Smooth muscle cell (in vitro differentiated cells): Measurements from ENCODE around the gene MED9. TPM values are rescaled to one million over a fixed set of nuclear protein-coding genes. Genes with fewer than 3 reads are reported as not detected.
"Not testable (repeated sequence)": the region's sequence is repeated elsewhere in the genome, so short reads cannot be mapped to it uniquely, and the experiment has no call there.

ENCODE experiments used
- DNase-seq: peaks from one replicate; lab custom pipeline; 2025; ENCODE audit not compliant: unreplicated experiment; lab: John Stamatoyannopoulos, UW
- H2AFZ ChIP-seq: fragments of 200-600 bp; sonication (generic); 2 replicates; pipeline ENCODE4 v1.6.0; 2016; ENCODE audit warnings: antibody characterized with exemption, low read depth, mild to moderate bottlenecking
- H3F3A ChIP-seq: fragments of 200-600 bp; sonication (generic); 2 replicates; pipeline ENCODE4 v1.6.0; 2017; ENCODE audit warnings: antibody characterized with exemption, low read depth
- H3K27ac ChIP-seq: fragments of 200-600 bp; sonication (generic); 2 replicates; pipeline ENCODE4 v1.5.1; 2016; ENCODE audit warnings: low read depth, mild to moderate bottlenecking
- H3K27me3 ChIP-seq: fragments of 200-600 bp; sonication (generic); 2 replicates; pipeline ENCODE4 v1.6.1; 2016; ENCODE audit warnings: low read depth, mild to moderate bottlenecking
- H3K36me3 ChIP-seq: fragments of 200-600 bp; sonication (generic); 2 replicates; pipeline ENCODE4 v1.5.1; 2016; ENCODE audit warnings: low read depth
- H3K4me1 ChIP-seq: fragments of 200-600 bp; sonication (generic); 2 replicates; pipeline ENCODE4 v1.5.1; 2016; ENCODE audit warnings: low read depth
- H3K4me2 ChIP-seq: fragments of 200-600 bp; sonication (generic); 2 replicates; pipeline ENCODE4 v1.6.0; 2016; ENCODE audit warnings: mild to moderate bottlenecking
- H3K4me3 ChIP-seq: fragments of 200-600 bp; sonication (generic); 2 replicates; pipeline ENCODE4 v1.5.1; 2016; ENCODE audit warnings: mild to moderate bottlenecking
- H3K79me2 ChIP-seq: fragments of 200-600 bp; sonication (generic); 2 replicates; pipeline ENCODE4 v1.6.0; 2016; ENCODE audit warnings: low read depth, mild to moderate bottlenecking
- H3K9ac ChIP-seq: fragments of 200-600 bp; sonication (generic); 2 replicates; pipeline ENCODE4 v1.6.0; 2016; ENCODE audit warnings: low read depth
- H3K9me3 ChIP-seq: fragments of 200-600 bp; sonication (generic); replicated peaks from 2 replicates; pipeline ENCODE4 v1.5.1; 2016; ENCODE audit warnings: low read depth
- H4K20me1 ChIP-seq: fragments of 200-600 bp; sonication (generic); 2 replicates; pipeline ENCODE4 v1.6.0; 2016; ENCODE audit warnings: low read depth
- WGBS: methylation state at CpG from one replicate; pipeline ENCODE4 v1.1.7; 2016; ENCODE audit warnings: low lambda C conversion rate; 5-methylcytosine and 5-hydroxymethylcytosine counted together
- polyA plus RNA-seq: library from polyadenylated mRNA; unstranded; fragments of >200 nt; fragmentation: Nextera tagmentation; extraction: Ambion mirVana; gene quantifications from 2 replicates; pipeline ENCODE4 v1.2.1, GENCODE V29; 2016
- total RNA-seq: library from RNA; depleted of rRNA; stranded (reverse); fragments of >200 nt; gene quantifications from 2 replicates; pipeline ENCODE4 v1.2.3, GENCODE V29; 2014
- TF ChIP-seq, protein P1 (sequence below): fragments of 200-600 bp; sonication (generic); IDR thresholded peaks from 2 replicates; pipeline ENCODE4 v1.5.1; 2017; ENCODE audit warnings: borderline replicate concordance, mild to moderate bottlenecking, antibody characterized with exemption; ENCODE audit not compliant: insufficient read depth, poor library complexity, severe bottlenecking

Gene MED9, protein sequence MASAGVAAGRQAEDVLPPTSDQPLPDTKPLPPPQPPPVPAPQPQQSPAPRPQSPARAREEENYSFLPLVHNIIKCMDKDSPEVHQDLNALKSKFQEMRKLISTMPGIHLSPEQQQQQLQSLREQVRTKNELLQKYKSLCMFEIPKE
- total RNA-seq (13.6 and 15.4 TPM in 2 replicates), polyA plus RNA-seq (8.4 and 9.6 TPM in 2 replicates)

DNA sequence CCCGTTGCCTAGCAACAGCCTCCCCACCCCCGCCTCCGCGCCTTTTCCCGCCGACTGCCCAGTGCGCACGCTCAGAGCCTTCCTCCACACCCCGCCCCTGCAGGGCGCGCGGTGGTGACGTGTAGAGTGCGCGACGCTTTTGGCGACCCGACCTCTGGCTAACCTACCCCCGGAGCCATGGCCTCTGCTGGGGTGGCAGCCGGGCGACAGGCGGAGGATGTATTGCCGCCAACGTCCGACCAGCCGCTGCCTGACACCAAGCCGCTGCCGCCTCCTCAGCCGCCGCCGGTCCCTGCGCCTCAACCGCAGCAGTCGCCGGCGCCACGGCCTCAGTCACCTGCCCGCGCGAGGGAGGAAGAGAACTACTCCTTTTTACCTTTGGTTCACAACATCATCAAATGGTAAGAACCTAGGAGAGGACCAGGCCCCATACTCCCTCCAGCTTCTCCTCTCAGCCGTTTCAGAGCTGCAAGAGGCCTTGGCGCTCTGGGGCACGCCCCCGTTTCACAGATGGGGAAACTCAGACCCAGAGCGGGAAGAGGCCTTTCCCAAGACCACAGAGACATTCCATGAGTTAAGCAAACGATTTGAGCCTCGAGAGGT is at the start of gene MED9:
TSS of gene MED9 (plus strand) at position 136 of the 603 bp plus-strand sequence. CDS start at position 178, 42 bp downstream.
- 1% methylated on average over 33 of the region's 47 CpGs for WGBS
- peak; percentile 73 for DNase-seq
- Histone ChIP-seq H3K9ac (peak within 1 kb of the TSS; percentile 94), H3K4me1 (peaks cover 11% of the 10 kb centered on the region), H3F3A (no peaks in the 10 kb centered on the region), H3K9me3 (no peaks in the 10 kb centered on the region), H3K27me3 (no peaks in the 10 kb centered on the region), H2AFZ (peak within 1 kb of the TSS; percentile 97), H3K36me3 (no peaks in the 10 kb centered on the region), H3K27ac (peak within 1 kb of the TSS; percentile 84), H3K4me3 (peak within 1 kb of the TSS; percentile 90), H3K4me2 (peak within 1 kb of the TSS; percentile 95), H4K20me1 (peaks cover 18% of the 10 kb centered on the region), H3K79me2 (peaks cover 50% of the 10 kb centered on the region)
- TF ChIP-seq, protein P1, sequence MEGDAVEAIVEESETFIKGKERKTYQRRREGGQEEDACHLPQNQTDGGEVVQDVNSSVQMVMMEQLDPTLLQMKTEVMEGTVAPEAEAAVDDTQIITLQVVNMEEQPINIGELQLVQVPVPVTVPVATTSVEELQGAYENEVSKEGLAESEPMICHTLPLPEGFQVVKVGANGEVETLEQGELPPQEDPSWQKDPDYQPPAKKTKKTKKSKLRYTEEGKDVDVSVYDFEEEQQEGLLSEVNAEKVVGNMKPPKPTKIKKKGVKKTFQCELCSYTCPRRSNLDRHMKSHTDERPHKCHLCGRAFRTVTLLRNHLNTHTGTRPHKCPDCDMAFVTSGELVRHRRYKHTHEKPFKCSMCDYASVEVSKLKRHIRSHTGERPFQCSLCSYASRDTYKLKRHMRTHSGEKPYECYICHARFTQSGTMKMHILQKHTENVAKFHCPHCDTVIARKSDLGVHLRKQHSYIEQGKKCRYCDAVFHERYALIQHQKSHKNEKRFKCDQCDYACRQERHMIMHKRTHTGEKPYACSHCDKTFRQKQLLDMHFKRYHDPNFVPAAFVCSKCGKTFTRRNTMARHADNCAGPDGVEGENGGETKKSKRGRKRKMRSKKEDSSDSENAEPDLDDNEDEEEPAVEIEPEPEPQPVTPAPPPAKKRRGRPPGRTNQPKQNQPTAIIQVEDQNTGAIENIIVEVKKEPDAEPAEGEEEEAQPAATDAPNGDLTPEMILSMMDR, result no peak

DNA sequence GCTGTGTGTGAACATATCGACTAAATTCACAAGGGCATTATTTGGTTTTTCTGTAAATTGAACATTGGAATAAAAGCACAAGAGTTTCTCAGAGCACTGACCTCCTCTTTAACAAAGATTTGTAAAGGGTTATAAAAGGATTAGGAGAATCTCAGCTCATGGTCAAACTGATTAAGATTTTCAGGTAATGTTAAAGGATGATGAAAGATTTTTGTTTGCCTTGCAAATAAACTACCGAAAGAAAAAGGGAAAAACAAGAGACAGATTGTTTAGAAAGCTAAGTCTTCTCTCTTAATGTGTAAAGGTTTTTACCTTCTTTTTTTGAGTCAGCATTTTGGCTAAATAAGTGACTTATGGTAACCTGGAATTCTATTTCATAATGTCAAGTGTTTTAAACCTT is 47.6 kb upstream of the MED9 start:
- H3K27me3 ChIP-seq, result no peaks in the 10 kb centered on the region
- H3K4me1 ChIP-seq, result no peaks in the 10 kb centered on the region
- H3F3A ChIP-seq, result peaks cover 6% of the 10 kb centered on the region
- WGBS, result 65% methylated on average over 2 of the region's 2 CpGs
- no peak overlapping the region for H3K27ac ChIP-seq
- H3K36me3 ChIP-seq, result no peaks in the 10 kb centered on the region
- H3K79me2 ChIP-seq, result no peaks in the 10 kb centered on the region
- H4K20me1 ChIP-seq, result no peaks in the 10 kb centered on the region
- no peak overlapping the region for H3K9ac ChIP-seq
- H3K4me2 ChIP-seq, result no peak overlapping the region
- no peak overlapping the region for H2AFZ ChIP-seq
- no peaks in the 10 kb centered on the region for H3K9me3 ChIP-seq
- TF ChIP-seq, protein P1, result no peak
- DNase-seq, result no peak
- no peak overlapping the region for H3K4me3 ChIP-seq

DNA sequence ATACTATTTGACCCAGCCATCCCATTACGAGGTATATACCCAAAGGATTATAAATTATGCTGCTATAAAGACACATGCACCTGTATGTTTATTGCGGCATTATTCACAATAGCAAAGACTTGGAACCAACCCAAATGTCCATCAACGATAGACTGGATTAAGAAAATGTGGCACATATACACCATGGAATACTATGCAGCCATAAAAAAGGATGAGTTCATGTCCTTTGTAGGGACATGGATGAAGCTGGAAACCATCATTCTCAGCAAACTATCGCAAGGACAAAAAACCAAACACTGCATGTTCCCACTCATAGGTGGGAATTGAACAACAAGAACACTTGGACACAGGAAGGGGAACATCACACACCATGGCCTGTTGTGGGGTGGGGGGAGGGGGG is 45.9 kb upstream of the MED9 start:
- WGBS, result 88% methylated on average over 4 of the region's 4 CpGs
- H3F3A ChIP-seq, result peaks cover 12% of the 10 kb centered on the region
- H2AFZ ChIP-seq, result not testable (repeated sequence)

DNA sequence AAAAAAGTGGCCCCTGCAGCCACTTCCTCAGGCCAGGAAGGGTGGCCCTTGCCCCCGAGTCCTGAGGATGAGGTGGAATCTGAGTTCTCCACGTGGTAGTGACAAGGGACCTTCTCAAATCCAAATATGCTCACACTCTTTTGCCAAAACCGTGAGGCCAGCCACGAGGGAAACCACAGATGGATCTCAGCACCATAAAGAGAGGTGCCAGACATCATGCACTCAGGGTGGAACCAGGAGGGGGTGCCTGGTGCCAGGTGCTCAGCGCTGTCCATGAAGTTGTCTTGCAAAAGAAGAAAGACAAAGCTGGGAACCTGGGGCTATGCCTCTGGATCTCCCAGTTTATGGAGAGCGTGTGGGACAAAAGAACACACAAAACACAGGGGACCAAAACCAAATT is 45.2 kb upstream of the MED9 start:
- Histone ChIP-seq H3K9ac (no peak overlapping the region), H3F3A (peaks cover 12% of the 10 kb centered on the region), H2AFZ (no peak overlapping the region), H3K4me3 (no peak overlapping the region), H3K27ac (no peak overlapping the region), H3K79me2 (no peaks in the 10 kb centered on the region), H3K27me3 (no peaks in the 10 kb centered on the region), H4K20me1 (no peaks in the 10 kb centered on the region), H3K4me2 (no peak overlapping the region), H3K36me3 (no peaks in the 10 kb centered on the region), H3K9me3 (no peaks in the 10 kb centered on the region), H3K4me1 (no peaks in the 10 kb centered on the region)
- TF ChIP-seq, protein P1, result no peak
- WGBS, result 91% methylated on average over 6 of the region's 6 CpGs
- DNase-seq, result no peak

More for the DNA sequence above, 45.9 kb upstream of the MED9 start:
- H3K4me2 ChIP-seq, H3K27ac ChIP-seq, H3K4me3 ChIP-seq, H3K9ac ChIP-seq, H3K4me1 ChIP-seq, H3K27me3 ChIP-seq, H4K20me1 ChIP-seq, H3K79me2 ChIP-seq, H3K36me3 ChIP-seq, H3K9me3 ChIP-seq, DNase-seq: not testable (repeated sequence)
